ENCODE data around the gene FNDC3B. TPM values are rescaled to one million over a fixed set of nuclear protein-coding genes. Genes with fewer than 3 reads are reported as not detected.

The FNDC3B gene
- total RNA-seq, 2 donors from 2014 or later: 57.6 to 69.3 TPM

DNA sequence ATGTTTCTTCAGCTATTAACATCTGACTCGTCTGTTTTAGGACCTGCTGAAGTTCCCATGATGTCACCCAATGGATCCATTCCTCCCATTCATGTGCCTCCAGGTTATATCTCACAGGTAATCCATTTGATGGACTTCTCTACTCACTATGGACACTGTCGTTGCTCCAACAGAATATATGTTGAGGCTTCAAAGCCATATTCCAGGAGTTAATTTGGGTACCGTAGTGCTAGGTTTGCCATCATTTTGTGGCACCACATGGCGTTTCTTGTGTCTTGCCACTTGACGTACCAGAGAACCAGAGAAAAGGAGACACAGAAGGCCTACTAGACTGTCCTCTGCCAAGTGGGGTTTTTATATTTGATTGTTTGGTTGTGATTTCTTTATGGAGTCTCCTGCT lies 187.5 kb downstream of the FNDC3B start:
- peaks cover 0 to 20% of the 10 kb centered on the region in 2 donors for H3K4me1 ChIP-seq
- TF ChIP-seq CTCF (IDR thresholded peaks at IDR 0.05): no peak
- H3K4me3 ChIP-seq: no peak overlapping the region
- peaks cover 7% of the 10 kb centered on the region for H3K36me3 ChIP-seq
- no peak for DNase-seq (ENCODE audit: low spot score)
- H3K27me3 ChIP-seq: no peaks in the 10 kb centered on the region
- H3K27ac ChIP-seq: no peak overlapping the region
- no peaks in the 10 kb centered on the region for H3K9me3 ChIP-seq

DNA sequence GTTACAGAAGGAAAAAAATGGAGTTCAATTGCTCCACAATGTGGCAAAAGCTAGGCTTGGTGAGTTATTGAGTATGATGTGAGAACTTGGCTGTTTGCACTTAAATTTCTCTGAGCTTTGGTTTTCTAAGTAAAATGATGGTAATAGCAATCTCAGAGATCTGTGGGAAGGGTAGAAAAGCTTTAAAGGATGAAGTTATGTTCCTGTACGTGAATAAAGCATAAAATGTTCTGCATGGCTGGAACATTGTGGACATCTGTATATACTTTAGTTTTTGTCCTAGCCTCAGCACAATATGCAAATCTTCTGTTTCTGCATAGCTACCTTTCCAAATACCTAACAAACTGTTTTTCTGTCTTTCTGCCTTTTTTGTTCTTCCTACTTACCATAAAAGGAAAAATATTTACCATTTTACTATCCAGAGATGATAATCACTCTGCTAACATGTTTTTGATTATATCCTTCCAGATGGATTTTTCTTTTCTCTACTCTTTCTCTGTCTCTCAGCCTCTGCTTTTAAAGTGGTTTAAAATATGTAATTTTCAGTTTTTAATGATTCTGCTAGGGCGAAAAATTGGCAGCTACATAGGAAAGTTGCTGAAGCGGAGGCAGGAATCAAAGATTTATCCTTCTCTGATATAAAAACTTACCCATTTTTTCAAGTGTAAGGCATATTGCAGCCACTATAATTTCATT lies 188.1 kb downstream of the FNDC3B start:
- H3K27ac ChIP-seq: no peak overlapping the region
- H3K4me1 ChIP-seq: peaks cover 0 to 14% of the 10 kb centered on the region in 2 donors
- H3K4me3 ChIP-seq: no peak overlapping the region
- no peak for DNase-seq (ENCODE audit: low spot score)
- H3K27me3 ChIP-seq: no peaks in the 10 kb centered on the region
- no peak for TF ChIP-seq CTCF (IDR thresholded peaks at IDR 0.05)
- H3K9me3 ChIP-seq: no peaks in the 10 kb centered on the region
- H3K36me3 ChIP-seq: peaks cover 7% of the 10 kb centered on the region

GRCh38 chr3:172228036-172228415 lies 188.6 kb downstream of the FNDC3B start:
- no peak overlapping the region for H3K4me3 ChIP-seq
- H3K36me3 ChIP-seq: peaks cover 7% of the 10 kb centered on the region
- no peaks in the 10 kb centered on the region for H3K9me3 ChIP-seq
- H3K27me3 ChIP-seq: no peaks in the 10 kb centered on the region
- peaks cover 0 to 8% of the 10 kb centered on the region in 2 donors for H3K4me1 ChIP-seq
- DNase-seq (ENCODE audit: low spot score): no peak
- no peak overlapping the region for H3K27ac ChIP-seq
- TF ChIP-seq CTCF (IDR thresholded peaks at IDR 0.05): no peak

DNA sequence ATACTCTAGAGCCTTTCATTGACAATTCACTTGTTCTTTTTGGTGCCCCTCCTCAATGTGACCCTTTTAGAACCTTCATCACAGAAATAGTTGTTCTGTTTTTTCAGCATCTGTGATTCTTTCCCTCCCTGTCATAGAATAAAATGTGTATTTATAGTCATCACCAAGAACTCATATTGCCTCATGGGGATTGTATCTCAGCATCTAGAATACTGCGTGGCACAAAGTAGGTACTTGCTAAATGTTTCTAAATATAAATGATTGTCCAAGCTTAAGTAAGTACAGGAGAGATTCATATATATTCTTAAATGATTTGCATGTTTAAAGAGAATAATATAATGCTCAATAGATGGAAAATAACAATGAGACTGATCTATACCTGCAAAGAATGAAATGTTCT lies 190.1 kb downstream of the FNDC3B start:
- Histone ChIP-seq H3K4me1 (peaks cover 0 to 4% of the 10 kb centered on the region in 2 donors), H3K36me3 (peaks cover 7% of the 10 kb centered on the region), H3K4me3 (no peak overlapping the region), H3K27me3 (no peaks in the 10 kb centered on the region), H3K27ac (no peak overlapping the region), H3K9me3 (no peaks in the 10 kb centered on the region)
- DNase-seq (ENCODE audit: low spot score): no peak
- TF ChIP-seq CTCF (IDR thresholded peaks at IDR 0.05): no peak

DNA sequence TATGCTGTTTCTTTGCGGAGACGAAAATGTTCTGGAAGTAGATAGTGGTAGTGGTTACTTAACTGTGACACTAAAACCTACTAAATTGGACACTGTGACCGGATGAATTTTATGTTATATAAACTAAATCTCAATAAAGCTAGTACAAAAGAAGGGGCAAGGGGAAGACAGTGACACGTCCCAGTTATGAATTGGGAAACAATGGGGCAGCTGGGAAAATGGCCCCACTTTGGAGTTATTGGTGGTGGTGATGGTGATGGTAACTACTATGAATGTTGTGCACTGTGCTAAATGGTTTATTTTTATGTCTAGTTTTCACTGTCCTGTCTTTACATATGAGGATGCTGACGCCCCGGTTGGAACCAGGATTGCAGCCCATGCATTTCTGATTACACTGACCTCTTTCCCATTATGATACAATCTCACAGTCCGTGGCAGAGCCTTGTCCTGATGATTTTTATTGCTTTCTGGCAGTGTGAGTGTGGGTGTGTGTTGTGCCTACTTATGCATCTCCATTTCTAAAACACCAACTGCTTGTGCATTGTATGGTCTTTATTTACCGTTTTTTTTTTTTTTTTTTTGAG lies 192.0 kb downstream of the FNDC3B start:
- DNase-seq (ENCODE audit: low spot score): no peak
- no peaks in the 10 kb centered on the region for H3K9me3 ChIP-seq
- peaks cover 0 to 4% of the 10 kb centered on the region in 2 donors for H3K4me1 ChIP-seq
- H3K36me3 ChIP-seq: peaks cover 7% of the 10 kb centered on the region
- H3K4me3 ChIP-seq: no peak overlapping the region
- no peaks in the 10 kb centered on the region for H3K27me3 ChIP-seq
- no peak overlapping the region for H3K27ac ChIP-seq
- TF ChIP-seq CTCF (IDR thresholded peaks at IDR 0.05): no peak

Data from right atrium auricular region (tissue), 2 donors.